ENCODE results near the gene SLC36A3. TPM values are rescaled to one million over a fixed set of nuclear protein-coding genes. Genes with fewer than 3 reads are reported as not detected.

Gene SLC36A3
- polyA plus RNA-seq, 1 donor = not detected

DNA sequence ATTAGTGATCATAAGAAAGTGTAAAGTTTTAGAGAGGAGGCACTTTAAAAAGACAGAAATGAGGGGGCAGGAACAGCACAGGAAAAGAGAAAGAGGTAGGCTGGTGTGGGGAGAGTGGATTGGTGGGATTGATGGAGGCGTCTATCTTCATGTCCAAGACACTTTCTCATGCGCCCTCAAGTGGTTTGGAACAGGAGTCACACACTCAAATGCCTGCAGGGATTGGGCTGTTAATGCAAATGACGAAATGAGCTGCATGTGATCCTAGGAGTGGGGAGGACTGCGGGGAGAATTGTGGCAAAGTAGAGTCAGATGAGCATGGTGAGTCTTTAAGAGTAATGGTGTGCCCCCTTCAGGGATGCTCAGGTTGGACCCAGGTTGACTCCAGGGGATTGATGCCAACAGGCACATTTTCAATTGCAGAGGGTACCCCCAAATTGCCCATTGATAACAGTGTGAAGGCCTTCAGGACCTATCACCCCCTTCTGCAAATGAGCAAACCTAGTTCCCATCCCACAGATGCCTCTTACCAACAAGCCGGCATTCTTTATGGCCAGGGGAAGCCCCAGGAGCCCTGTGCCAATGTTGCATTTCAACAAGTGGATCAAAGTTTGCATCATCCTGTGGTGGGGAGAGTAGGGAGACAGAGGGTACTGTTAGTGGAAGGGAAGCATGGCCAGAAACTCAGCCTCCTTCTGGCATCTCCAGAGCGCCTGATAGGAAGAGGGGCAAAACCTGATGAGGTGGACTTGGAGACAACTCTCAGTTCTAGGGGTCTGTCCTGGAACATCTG is 5.3 kb downstream of the SLC36A3 start:
- no peak for DNase-seq

DNA sequence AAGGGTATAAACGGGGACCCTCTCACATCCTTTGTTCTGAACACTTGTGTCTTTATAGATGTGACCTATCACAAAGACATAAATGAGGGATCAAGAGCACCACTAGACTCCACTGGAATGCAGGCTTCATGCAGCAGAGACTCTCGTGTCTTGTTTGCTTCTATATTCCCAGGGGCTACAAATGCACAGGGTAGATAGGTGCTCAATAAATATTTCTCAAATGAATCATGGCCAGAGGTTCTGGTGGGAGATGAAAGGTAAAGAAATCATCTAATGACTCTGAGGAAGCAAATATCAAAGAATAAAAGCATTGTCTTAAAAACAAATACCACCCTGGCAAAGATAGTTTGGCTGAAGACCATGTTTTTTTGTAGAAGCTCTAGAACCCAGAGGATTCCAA is 6.6 kb downstream of the SLC36A3 start:
- no peak for DNase-seq

DNA sequence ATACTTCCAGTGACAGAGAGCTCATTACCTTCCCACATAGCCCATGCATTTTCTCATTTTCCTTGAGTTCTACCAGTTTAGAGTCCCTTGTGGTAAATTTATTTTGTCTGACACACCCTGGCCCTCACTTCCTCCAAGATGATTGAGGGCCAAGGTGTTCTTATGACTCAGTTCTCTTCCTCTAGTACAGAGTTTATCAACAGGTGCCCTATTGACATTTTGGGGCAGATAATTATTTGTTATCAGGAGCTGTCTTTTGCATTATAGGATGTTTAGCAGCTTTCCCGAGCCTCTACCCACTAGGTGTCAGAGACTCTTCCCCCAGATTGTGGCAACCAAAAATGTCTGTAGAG is 7.1 kb downstream of the SLC36A3 start:
- DNase-seq = no peak

DNA sequence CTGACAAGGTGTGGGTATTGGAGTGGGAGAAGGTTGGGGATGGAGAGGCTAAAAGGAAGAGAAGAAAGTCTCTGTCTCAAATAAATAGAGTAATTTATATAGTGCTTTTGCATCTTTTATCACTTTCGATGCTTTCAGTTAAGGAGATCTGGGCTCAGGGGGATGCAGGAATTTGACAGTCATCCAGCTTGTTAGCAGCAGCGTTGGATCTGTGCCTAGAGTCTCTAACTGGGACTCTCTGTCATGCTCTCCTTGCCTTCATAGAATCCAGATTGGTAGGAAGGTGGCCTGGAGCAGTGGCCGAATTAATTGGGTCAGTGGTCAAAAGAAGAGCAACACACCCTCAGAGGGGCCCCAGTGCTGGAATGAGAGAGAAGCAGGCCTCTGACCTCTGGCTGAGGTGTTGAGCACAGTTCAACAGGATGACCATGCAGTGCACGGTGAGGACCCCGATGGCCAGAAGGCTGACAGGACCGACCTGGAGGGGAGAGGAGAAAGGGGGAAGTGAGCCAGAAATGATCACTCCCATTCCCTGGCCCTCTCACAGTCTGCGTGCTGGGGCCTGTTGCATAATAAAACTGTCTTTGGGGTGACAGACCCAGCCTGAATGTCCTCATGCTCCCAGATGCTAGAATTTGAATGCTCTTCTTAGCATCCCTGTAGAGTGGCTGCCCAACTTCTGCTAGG is 7.6 kb downstream of the SLC36A3 start:
- no peak for DNase-seq

DNA sequence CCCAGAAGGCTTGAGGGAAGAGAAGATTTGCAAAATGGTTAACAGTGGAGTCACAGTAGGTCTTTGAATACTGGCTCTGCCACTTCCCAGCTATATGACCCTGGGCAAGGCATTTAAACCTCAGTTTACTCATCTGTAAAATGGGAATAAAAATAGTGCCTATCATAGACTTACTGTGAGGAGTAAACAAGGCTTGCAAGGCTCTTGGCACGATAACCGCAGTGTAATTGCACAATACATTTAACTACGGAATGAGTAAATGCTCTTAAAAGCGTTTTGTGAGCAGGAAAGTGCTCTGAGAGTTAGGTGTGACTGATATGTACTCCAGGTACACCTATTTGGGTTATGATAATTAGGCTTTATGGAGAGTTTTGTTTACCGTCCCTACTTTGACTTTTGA is 8.4 kb downstream of the SLC36A3 start:
- no peak for DNase-seq

DNA sequence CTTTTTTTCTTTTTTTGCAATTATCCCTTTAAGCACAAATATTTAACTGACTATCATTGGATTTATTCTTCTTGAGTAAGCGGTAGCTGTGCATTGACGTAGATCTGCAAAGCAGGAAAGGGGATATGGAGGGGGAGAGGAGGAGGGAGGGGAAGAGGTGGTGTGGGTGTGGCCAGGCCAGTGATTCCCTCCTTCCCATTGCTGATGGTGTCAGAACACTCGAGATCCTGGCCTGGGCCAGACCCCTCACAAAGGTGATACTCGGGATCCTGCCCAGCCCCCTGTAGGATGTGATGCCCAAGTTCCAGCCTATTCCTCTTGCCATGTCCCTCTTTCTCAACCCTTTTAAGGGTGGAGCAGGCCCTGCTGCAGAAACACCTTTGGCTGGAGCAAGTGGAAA is 9.9 kb downstream of the SLC36A3 start:
- DNase-seq = no peak

DNA sequence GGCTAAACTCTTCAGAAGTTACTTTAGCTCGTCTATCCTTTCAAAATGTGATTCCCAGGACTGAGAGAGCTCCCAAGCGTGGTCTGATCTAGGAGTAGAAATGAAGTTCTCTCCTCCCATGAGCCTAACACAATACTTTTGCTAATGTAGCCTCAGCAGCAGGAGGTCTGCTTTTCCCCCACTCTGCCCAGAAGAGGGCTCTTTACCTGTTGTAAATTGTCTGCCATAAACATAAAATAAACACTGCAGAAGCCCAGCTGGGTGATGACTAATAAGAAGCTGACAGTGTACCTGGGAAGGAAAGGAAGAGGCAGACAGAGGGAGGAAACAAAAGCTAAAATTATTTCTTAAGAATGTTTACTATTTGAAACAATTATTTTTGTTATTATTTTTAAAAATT is 15.4 kb downstream of the SLC36A3 start:
- no peak for DNase-seq

DNA sequence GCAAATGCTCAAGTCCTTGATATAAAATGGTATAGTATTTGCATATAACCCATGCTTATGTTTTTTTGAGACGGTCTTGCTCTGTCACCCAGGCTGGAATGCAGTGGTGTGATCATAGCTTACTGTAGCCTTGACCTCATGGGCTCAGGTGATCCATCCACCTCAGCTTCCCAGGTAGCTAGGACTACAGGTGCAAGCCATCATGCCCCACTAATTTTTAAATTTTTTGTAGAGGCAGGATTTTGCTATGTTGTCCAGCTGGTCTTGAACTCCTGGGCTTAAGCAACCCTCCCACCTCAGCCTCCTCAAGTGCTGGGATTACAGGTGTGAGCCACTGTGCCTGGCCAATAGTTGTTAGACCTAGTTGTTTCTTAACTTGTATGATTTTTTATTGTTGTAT is 17.3 kb downstream of the SLC36A3 start:
- no peak for DNase-seq

DNA sequence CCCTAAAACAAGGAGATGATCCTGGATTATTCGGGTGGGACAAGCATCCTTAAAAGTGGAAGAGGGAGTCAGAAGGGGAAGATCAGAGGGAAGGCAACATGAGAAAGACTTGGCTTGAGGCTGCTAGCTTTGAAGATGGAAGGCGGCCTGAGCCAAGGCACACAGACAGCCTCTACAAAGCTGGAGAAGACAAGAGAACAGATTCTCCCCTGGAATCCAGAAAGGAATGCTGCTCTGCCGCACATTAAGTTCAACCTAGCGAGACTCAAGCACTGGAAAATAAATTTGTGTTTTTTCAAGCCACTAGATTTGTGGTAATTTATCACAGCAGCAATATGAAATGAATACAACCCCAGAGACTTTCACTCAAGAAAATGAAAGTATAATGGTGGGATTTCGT is 17.9 kb downstream of the SLC36A3 start:
- DNase-seq = peak; percentile 5

DNA sequence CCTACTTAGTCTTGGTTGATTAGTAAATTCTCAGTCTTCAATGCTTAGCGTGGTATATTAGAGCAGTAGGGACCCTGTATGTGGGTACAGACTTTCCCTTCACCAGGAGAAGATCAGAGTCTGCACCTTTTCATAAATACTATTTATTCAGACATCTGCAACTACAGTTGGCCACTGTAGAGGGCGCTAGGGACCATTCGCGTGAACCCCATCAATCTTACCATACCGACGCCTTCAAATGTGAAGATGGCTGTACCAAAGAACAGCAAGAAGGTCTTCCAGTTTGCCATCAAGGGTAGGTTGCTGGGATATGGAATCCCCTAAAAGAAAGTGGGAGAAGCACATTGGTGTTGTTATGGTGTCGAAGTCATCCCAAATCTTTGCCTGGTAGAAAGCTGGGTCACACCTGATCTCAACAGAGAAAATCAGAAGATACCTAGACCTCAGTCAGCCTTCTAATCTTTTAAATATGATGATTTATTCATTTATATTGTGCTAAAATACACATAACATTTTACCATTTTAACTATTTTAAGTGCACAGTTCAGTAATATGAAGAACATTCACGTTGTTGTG is 19.1 kb downstream of the SLC36A3 start:
- no peak for DNase-seq

DNA sequence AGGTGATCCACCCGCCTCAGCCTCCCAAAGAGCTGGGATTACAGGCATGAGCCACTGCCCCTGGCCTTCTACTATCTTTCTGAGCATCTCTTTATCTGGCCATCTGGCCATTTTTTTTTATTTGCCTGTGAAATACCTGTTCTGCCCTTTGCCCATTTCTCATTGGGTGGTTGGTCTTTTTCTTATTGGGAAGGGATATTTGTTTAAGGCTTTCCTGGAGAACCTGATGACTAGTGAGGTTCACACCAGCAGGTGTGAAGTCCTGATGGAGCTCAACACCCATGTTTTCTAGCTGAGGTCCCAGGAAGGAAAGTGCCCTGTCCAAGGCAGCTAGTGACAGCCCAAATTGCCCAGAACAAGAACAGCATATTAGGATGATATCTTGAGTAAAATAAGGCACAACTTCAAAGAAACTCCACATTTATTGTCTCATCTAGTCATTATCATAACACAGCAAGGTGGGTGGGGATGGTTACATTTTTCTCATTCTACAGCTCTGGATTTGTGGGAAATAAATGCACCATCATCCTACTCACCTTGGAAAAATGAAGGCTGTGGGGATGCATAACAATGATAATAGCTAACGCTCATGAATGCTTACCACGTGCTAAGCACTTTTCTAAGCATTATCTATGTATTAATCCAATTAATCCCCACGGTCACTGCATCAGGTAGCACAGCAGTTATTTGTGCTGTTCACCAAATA is 20.3 kb downstream of the SLC36A3 start:
- no peak for DNase-seq

DNA sequence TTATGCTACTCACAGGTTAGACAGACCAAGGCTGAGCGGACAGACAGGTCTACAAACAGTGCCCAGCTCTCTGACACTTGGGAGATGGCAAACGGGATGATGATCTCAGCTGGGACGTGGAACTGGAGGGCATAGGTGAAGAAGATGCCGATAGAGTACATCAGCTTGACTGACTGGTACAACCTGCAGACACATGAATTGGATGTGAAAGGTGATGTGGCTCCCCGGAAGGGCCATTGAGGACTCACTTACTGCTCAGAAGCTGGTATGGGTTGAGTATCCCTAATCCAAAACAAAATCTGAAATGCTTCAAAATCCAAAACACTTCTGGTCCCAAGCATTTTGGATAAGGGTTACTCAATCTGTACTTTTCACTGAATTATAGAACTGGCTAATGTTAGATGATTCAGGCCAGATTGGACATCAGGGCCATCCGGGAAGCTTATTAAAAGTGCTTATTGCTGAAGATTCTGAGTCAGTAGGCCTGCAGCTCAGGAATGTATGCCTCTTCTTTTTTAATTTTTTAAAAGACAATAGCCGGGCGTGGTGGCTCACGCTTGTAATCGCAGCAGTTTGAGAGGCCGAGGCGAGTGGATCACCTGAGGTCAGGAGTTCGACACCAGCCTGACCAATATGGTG is 22.4 kb downstream of the SLC36A3 start:
- no peak for DNase-seq

DNA sequence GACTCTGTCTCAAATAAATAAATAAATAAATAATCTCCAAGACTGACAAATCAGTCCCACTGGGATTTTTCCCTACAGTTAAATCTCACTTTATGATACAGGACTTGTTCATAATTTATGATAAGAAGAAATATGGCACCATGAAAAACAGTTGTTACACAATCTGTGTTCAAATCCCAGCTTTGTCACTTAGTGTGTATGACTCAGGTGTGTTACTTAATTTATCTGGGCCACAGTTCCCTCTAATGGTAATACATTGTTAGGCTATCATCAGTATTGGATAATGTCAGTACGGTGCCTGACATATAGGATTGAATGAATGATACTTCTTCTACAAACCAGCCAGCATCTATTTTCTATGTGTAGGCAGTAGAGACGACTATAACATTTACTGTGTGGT is 23.1 kb downstream of the SLC36A3 start:
- DNase-seq = no peak

DNA sequence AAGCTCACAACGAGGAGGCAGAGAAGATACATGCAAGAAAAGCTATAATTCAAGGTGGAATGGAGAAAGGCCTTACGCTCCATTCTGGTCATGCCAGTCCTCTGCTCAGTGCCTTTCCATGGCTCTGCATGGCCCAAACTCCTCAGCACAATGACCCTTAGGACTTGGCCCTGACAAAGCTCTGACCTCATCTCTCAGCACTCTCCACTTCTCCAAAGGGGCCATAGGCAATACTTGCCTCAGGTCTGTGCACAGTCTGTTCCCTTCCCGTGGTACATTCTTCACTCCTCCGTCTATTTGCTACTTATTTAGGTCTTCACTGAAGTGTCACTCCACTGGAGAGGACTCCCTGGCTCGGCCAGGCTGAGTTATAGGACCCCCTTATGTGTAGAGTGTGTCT is 24.7 kb downstream of the SLC36A3 start:
- no peak for DNase-seq

DNA sequence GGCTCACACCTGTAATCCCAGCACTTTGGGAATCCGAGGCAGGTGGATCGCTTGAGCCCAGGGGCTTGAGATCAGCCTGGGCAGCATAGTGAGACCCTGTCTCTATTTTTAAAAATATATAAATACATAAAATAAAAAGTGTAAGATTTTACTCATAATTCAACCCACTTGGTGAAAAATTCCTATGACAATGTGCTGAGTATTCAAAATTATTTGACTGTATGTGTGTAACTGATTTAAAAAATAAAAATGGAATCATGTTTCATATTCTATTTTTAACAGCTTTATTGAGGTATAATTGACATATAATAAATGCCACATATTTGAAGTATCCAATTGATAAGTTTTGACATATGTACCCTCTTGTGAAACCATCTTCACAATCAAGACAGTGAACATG is 27.8 kb downstream of the SLC36A3 start:
- no peak for DNase-seq

DNA sequence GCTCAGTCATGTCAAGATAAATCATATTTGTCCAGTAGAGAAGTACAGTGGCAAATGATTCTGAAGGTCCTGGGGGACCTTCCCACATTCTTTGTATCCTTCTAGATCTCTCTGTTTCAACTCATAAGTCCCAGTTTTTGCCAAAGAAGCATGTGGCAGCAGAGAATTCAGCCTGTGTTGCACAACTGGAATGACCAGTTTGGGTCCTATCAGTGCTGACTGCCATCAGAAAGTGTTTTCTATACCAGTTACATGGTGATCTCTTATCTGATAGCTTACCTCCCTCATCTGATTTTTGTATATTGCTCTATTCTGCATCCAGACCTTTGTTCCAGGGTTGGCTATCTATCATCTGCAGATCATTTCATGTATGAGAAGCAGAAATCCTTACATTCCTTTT is 28.9 kb downstream of the SLC36A3 start:
- no peak for DNase-seq

DNA sequence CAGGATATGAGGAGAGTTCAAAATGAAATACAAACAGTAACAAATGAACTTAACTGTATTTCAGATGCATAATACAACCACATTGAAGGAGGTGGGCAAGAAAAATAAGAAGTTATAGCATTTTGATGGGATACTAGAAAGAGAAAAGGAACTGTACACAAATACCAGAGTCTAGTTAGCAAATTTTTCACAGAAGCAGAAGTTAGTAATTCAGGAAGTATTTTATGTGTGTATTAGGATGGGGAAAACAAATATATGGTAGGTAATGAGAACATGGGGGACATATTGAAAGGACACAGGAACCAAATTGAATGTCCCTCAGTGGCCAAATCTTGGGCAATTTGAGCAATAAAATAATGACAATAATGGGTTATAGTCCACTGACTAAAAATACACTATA is 32.2 kb downstream of the SLC36A3 start:
- DNase-seq = no peak

DNA sequence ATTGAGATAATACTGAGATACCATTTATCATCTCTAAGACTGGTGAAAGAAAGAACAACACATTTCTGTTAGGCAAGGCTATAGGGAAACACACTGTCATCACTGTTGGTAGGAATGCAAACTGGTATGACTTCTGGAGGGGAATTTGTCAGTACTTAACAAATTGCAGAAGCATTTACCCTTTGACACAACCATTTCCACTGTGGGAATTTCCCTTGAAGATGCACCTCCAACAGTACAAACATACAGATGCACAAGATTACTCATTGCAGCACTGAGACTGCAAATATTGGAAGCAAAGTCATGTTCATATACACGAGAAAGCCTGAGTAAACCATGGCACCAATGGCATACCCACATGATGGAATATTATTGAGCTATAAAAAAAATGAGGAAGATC is 33.0 kb downstream of the SLC36A3 start:
- DNase-seq = no peak

DNA sequence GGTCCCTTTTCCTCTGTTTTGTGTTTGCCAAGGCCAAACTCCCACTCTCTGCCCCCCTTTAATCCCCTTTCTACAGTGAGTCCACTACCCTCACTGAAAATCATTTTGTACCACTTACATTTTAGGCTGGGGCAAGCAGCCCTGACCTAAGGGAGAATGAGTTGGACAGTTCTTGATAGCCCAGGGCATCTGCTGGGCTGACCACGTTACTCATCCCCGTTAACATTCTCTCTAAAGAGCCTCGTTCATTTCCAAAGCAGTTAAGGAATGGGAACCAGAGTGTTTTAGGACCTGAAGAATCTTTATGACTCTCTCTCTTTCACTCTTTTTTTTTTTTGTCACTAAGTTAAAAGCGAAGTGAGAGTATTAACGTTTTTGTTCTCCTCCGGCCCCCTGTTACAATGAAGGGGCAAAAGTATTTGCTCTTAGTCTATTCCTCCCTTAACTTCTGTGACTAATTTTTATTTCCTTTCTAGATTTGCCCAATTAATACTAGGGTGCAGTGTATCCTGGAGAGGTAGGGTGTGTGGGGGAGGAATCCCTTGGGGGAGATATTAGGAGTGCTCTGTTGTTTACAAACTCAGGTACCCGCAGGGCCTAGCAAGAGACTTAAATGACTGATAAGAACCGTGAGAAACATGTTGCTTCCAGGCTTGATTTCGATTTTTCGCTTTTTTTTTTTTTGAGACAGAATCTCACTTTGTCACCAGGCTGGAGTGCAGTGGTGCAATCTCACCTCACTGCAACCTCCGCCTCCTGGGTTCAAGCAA is 35.9 kb downstream of the SLC36A3 start:
- DNase-seq = no peak

DNA sequence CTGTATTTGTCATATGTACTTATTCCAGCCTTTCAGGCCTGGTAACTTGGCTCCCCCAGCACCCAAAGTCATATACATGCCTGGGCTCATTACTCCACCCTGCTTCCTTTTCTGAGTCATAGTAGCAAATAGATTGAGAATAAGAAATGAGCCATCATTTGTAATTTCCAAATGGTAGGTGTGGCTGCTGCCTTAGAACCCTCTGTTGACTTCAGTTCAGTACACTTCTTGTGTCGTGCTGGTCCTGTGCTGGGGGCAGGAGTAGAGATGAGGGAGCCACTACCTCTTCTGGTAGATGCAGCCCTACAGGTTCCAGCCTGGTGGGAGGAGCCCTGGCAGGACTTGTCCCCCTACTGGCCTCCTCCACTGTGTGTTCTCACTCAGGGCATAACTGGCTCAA is 39.5 kb downstream of the SLC36A3 start:
- no peak for DNase-seq

DNA sequence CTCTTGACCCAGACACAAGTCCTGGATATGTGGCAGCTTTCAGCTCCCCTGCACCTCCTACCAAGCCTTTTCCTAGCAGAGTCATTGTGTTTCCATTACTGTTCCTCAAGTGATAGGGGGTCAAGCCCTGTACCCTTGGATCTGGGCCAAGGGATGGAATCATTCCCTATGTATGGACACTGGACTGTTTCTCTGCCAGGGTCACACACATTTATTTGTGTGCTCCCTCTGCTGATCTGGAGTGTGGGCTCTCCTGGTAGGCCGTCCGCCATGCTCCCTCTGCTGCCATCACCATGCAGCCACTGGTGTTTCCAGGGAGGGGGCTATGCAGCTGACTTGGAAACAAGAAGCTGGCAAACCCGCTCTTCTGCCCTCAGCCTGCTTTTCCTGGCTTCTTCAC is 41.0 kb downstream of the SLC36A3 start:
- no peak for DNase-seq

DNA sequence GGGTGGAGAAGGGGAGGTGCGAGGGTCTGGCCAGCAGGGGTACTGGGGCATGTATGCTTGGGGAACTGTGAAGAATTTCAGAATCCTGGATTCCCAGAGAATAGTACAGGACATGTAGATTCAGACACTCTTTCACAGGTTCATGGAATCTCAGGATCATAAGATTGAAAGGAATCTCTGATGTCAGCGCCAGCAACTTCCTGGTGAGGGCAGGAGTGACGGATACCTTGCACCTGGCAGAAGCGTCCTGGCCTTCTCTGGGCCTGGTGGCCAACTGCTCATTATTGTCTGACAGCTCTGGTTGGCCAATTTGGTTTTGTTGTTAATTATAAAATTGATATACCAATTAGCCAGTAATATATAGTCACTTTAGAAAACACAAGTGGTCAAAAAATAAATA is 43.6 kb downstream of the SLC36A3 start:
- no peak for DNase-seq

All from left kidney (tissue), 2 donors.